Measurements from ENCODE around the gene TBCD. TPM values are rescaled to one million over a fixed set of nuclear protein-coding genes. Genes with fewer than 3 reads are reported as not detected.

Gene TBCD
- total RNA-seq, 1 donor from 2014 or later: 84.8 TPM

DNA sequence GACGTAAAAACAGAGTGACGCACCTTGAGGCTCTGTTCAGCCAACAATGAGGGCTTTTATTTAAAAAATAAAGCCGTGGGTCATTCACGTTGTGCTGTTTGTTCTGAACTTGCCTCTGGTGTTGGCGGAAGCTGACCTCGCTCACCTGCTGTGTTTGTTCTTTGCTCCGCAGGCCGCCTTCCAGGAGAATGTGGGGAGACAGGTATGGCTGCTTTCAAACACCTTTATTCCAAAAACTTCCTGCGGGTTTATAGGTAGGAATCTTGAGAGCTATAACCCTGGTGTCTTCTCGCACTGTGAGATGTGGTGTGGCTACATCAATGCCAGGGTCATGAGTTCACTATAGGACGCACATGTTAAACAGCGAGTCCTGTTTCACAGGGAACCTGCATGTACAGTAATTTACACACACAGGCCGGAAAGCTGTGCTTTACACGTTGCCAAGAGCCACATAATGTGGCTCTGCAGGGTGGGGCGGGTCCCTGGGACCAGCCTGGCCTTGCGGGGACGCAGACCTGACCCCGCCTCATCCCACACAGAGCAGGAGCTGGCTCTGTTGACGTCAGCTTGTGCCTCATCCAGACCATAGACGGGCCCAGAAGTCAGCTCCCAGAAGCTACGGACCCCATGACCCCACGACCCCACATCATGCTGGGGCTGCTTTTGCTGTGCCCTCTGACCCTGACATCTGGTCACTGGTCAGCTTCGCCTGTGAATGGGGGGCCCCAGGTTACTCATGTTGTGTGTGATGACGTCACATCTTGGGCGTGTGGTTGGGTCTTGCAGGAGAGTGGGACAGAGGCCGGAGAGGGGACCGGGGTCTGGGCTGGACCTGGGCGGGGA lies 137.9 kb downstream of the TBCD start:
- DNase-seq: peak; percentile 82
- H3K36me3 ChIP-seq: peaks cover 25% of the 10 kb centered on the region
- H3K4me1 ChIP-seq: peaks cover 67% of the 10 kb centered on the region
- no peaks in the 10 kb centered on the region for H3K9me3 ChIP-seq
- TF ChIP-seq, protein P1, sequence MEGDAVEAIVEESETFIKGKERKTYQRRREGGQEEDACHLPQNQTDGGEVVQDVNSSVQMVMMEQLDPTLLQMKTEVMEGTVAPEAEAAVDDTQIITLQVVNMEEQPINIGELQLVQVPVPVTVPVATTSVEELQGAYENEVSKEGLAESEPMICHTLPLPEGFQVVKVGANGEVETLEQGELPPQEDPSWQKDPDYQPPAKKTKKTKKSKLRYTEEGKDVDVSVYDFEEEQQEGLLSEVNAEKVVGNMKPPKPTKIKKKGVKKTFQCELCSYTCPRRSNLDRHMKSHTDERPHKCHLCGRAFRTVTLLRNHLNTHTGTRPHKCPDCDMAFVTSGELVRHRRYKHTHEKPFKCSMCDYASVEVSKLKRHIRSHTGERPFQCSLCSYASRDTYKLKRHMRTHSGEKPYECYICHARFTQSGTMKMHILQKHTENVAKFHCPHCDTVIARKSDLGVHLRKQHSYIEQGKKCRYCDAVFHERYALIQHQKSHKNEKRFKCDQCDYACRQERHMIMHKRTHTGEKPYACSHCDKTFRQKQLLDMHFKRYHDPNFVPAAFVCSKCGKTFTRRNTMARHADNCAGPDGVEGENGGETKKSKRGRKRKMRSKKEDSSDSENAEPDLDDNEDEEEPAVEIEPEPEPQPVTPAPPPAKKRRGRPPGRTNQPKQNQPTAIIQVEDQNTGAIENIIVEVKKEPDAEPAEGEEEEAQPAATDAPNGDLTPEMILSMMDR (IDR thresholded peaks at IDR 0.05): no peak
- ATAC-seq: peak; percentile 70 to 82
- H3K27me3 ChIP-seq (ENCODE audit: low read depth): no peaks in the 10 kb centered on the region
- H3K27ac ChIP-seq: peak overlapping the region; percentile 83
- intact Hi-C loops (cut with DNase I): no loop called here
- H3K4me3 ChIP-seq: no peak overlapping the region

DNA sequence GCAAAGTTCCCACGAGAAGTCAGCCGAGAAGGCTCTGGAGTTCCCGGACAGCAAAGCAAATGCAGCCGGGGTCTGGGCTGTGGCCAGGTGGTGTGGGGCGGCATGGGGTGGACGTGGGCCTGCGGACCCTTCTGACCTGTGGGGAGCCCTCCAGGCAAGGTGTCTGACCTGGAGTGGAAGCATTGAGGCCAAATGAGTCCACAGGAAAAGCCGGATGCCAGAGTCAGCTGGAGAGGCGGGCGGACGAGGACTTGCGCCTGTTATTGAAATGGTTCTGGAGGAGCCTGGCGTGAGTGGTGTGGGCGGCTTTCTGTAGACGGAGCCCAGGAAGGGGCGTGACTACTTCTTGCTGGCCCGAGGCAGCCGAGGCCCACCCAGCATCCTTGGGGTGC lies 138.5 kb downstream of the TBCD start:
- Histone ChIP-seq H3K4me1 (peaks cover 62% of the 10 kb centered on the region), H3K4me3 (no peak overlapping the region), H3K36me3 (peaks cover 25% of the 10 kb centered on the region), H3K9me3 (no peaks in the 10 kb centered on the region), H3K27me3 (ENCODE audit: low read depth) (no peaks in the 10 kb centered on the region), H3K27ac (peak overlapping the region; percentile 83)
- DNase-seq (peak; percentile 79), ATAC-seq (peak; percentile 29 to 39)
- TF ChIP-seq, protein P1 (IDR thresholded peaks at IDR 0.05): no peak
- intact Hi-C loops (cut with DNase I): no loop called here

DNA sequence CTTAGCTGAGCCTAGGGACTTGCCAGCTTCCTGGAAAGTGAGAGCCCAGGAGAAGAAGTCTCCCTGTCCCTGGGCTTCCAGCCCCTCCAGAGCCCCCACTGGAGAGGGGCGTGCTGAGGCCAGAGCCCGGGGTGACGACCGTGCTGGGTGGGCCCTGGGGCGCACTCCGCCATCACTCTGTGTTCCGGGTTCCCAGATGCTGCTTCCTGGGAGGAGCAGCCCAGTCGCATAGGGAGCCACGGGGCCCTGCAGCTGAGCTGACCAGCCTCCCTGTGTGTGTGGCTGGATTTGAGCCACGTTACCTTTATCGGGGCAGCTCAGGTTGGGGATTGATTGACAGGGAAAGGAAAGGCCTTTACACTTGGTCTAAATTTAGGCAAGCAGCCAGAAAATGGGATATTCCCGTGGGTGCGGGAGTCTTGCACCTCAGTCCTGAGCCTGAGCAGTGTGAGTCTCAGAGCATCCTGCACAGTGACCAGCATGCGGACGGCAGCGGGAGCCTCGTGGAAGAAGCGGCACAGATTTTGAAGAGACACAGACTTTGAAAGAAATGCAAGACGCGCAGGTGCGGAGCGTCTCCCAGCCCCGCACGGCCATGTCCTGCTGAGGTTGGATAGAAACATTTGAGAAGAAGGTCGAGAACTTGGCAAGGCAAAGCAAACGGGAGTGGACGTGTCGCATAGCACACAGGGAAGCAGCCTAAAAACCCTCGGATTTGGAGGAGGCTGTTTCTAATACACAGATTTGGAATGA lies 139.2 kb downstream of the TBCD start:
- Histone ChIP-seq H3K4me1 (peaks cover 54% of the 10 kb centered on the region), H3K27me3 (ENCODE audit: low read depth) (no peaks in the 10 kb centered on the region), H3K27ac (peak overlapping the region; percentile 83), H3K4me3 (no peak overlapping the region), H3K36me3 (peaks cover 25% of the 10 kb centered on the region), H3K9me3 (no peaks in the 10 kb centered on the region)
- intact Hi-C loops (cut with DNase I): no loop called here
- TF ChIP-seq, protein P1 (IDR thresholded peaks at IDR 0.05): no peak
- ATAC-seq (peak in 1 of 2 donors; percentile 1), DNase-seq (no peak)

DNA sequence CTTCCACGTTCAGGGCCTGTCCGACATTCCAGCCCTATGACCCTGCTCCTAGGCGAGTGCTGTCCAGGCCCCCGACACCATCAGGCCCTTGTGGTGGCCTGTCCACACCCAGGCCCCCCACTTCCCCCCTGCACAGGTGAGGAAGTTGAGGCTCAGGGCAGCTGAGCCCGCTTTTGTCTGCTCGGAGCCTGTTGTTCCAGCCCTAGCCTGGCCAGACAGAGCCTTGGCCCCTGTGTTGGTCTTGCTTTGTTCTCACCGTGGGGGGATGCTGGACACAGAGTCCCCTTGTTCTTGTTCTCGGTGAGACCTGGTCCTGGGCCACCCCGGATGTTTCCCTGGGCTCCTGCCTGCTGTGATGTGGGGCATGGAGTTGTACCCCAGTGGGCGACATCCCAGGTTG lies 140.0 kb downstream of the TBCD start:
- TF ChIP-seq, protein P1 (IDR thresholded peaks at IDR 0.05): no peak
- intact Hi-C loops (cut with DNase I): no loop called here

DNA sequence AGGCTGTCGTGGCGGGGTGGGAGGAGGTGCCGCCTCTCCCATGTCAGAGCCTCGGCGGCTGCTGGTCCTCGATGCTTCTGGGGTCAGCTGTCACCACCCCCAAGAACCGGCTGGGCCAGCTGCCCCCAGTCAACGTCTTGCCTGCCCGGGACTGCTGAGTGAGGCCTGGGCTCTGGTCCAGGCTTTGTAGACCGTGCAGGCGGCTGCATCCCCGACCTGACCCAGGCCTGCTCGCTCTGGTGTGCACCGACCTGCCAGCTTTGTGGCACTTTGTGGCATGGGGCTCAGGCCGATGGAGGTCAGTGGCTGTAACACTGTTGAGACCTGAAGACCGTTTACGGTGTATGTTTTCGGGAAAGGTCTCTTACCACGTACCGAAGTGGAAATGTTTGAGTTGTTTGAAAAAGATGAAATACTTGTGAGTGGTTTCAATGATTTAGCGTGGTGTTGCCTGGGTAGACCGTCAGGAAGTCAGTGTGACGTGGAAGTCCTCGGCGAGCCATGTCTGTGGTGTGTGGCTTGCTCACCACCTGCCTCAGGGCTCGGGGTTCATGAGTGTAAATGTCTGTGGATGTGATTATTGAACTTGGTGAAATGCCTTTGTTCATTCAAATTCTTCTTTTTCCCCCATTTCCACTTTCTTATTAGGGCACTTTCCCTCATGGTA lies 141.2 kb downstream of the TBCD start:
- no peaks in the 10 kb centered on the region for H3K27me3 ChIP-seq (ENCODE audit: low read depth)
- ATAC-seq: peak; percentile 4 to 9
- DNase-seq: peak; percentile 68
- peaks cover 38% of the 10 kb centered on the region for H3K4me1 ChIP-seq
- H3K9me3 ChIP-seq: no peaks in the 10 kb centered on the region
- intact Hi-C loops (cut with DNase I): no loop called here
- H3K4me3 ChIP-seq: no peak overlapping the region
- H3K36me3 ChIP-seq: peaks cover 20% of the 10 kb centered on the region
- H3K27ac ChIP-seq: peak overlapping the region; percentile 37
- TF ChIP-seq, protein P1 (IDR thresholded peaks at IDR 0.05): no peak

More for the DNA sequence above, 140.0 kb downstream of the TBCD start:
- Histone ChIP-seq H3K36me3 (peaks cover 25% of the 10 kb centered on the region), H3K9me3 (no peaks in the 10 kb centered on the region), H3K4me1 (peaks cover 49% of the 10 kb centered on the region), H3K27ac (peak overlapping the region; percentile 37), H3K4me3 (no peak overlapping the region), H3K27me3 (ENCODE audit: low read depth) (no peaks in the 10 kb centered on the region)
- no peak for ATAC-seq
- DNase-seq: no peak

All from lower lobe of right lung (tissue), 2 donors.